Measurements from ENCODE around the gene GABRQ.

The GABRQ gene

DNA sequence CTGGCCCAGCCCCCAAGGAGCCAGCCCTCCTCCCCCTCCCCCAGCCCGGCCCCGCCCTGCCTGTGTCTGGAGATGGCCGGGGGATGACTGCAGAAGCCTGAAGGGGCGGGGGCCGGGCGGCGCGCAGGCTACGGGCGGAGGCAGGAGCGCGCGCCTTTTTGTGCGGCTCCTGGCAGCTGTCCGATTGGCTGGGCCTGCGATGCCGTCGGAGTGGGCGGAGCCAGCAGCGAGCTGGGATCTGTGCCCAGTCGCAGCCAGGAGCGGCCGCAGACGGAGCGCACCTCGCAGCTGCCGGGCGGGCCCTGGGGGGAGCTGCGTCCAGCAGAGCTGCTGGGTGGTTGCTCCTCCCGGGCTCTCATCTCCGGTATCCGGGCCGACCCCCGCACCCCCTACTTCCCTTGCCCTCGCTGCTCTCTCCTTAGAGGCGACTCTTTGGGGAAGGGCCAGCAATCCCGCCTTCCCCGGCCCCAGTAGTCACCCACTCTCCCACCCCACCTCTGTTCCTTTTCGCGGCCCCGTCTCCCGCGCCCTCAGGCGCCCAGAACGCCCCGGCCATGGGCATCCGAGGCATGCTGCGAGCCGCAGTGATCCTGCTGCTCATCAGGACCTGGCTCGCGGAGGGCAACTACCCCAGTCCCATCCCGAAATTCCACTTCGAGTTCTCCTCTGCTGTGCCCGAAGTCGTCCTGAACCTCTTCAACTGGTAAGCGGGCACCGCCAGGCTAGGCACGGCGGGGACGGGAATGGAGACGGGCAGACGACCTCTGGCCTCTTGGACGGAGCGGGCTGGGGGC lies at the start of gene GABRQ:
GABRQ (plus strand) TSS at position 247 of the 794 bp plus-strand sequence; CDS start at position 555, 308 bp downstream.
- DNase-seq, result peak; percentile 78

DNA sequence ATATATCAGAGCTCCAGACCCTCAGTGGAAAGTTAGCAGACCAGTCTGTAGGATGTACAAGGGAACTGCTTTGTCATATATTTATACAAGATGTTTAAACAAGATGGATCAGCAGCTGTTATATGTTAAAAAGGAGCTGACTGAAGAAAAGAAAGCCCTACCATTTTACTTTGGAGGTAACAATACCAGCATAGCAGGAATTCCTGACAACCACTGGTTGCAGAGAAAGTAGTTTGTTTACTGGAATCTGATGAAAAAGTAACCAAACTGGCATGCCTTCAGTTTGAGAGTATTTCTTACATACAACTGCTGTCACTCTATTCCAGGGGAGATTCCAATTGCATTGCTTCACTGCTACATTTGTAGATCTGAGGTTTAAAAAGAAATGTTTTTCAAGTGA lies 49.5 kb upstream of the GABRQ start:
- no peak for DNase-seq

DNA sequence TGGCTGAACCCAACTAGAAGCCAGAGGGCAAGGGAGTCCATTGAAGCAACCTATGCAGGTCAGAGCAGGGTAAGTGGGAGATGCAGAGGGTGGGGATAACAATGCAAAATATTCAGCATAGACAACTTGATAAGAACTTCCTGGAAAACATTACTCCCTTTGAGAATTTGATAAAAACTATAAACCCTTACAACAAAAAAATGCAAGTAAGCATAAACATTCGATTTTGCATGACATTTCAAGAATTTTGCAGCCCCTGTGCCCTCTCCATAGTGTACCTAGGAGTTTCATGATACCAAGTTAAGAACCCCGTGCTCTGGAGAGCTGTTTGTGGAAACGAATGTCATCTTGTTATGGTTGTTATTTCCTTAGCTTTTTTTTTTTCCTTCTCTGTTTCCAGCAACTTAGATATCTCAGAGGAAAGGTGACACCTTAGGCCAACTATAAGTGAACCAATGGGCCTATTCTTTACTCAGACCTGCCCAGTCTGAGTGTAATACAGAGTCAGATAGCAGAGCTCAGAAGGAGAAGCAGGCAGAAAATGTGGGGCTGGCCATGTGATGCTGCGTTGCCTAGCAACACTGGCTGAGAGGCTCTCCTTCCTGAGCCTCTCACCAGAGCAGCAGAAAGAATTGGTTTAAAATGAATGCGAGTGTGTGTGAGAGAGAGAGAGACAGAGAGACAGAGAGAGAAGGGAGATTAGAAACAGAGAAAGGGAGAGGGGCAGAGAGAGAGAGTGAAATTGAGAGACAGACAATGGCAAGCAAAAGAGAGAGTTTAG lies 36.7 kb upstream of the GABRQ start:
- no peak for DNase-seq

DNA sequence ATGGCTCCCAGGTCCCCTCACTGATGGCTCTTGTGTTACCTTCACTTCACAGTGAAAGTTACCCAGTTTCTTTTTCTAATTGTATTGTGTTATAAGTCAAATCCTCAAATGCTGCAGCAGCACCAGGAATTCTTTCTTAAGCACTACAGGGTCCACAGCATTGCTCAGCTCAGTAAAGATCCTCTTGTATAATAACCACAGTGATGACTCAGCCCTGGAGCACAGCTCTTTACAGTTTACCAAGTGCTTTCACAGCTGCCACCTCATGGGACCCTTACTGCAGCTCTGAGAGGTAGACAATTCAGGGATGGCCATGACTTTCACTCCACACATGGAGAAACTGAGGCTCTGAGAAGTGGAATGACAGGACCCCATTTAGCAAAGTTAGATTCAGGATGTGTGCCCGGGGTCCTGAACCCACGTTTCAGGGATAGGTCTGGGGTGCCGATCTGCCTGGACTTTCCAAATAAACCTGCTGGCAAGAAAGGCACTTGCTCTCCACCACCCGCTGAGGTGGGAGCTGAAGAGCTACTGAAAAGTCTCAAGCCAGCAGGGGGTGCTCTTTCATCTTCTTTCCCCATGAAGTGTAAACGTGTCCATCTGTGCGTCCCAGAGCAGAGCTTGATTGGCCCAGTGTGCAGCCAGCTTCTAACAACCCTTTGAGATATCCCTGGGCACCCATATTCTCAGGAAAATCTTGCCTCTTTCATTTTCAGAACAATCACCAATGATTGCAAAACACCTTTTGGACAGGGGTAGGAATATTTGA lies 35.7 kb upstream of the GABRQ start:
- DNase-seq, result no peak

DNA sequence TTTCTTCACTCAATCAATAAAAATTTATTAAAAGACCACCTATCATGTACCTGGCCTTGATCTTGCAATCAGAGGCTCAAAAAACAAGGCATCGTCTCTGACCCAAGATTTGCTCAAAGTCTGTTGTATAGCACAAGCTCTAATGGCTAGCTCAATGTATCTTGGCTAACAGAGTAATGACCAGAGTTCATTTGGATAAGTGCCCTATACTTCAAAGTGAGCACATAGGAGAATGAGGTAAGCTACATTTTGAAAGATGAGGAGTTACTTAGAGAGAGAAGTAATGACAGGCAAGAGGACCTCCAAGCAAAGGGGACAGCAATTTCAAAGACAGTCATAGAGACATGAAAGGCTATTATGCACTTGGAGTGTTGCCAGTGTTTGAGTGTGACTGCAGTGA lies 22.9 kb upstream of the GABRQ start:
- no peak for DNase-seq

DNA sequence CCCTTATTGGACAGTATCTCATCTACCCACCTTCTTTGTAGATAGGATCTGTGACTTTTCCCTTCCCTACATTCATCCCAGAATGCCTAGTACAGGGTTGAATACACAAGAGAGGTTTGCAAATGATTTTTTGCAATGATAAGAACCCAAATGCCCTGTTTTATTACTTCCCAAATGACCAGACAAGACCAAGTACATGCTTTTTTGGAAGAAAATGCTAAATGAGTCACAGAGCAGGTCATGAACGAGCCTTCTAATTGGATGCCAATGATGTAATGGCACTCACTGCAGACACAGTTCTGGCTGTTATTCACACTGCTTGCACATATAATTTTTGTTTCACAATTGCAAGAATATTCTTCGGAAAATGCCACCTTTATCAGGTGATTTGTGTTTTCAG lies 17.8 kb upstream of the GABRQ start:
- DNase-seq, result no peak

DNA sequence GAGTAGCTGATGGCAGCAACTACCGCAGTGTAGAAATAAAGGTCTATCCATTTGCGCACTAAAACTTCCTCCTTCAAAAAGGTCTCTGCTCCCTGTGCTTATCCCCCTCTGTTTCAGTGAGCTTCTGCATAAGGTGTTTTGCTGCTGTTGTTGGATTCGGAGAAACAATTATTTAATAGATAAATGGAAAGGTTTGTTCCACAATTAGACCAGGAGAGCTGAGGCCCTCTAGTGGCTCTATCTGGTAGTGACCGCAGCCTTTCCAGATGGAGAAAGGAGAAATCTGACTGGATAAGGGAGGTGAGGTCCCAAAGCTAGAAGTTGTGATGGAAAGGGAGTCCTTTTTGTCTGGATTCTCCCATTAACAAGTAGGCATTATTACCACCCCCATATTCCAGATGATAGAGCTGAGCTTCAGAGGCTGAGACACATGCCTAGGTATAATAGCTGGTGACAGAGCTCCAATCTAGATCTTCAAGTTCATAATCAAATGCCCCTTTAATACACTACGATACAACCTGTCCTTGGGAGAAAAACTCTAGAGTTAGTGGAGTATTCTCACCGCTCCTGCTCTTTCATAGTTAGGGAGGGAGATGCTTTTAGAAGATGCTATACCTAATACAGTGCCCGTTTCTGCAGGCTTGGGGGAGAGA lies 5.1 kb upstream of the GABRQ start:
- peak; percentile 75 for DNase-seq

DNA sequence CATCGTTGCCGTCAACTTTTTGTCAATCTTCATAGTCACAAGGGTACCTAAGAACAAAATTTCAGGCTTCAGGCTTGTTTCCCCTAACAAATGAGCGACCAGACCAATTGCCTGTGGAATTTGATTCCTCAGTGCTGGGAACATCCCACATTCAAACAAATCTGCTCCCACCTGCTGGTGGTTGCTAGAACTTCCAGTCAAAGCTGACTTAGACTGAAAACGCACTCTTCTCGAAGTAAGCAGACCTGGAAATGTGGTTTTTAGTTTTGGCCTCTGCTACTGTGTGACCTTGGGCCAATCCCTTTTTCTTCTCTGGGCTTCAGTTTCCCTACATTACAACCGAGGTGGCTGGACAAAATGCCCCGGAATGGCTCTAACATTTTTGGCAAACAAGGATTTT lies 1.8 kb upstream of the GABRQ start:
- peak; percentile 54 for DNase-seq

DNA sequence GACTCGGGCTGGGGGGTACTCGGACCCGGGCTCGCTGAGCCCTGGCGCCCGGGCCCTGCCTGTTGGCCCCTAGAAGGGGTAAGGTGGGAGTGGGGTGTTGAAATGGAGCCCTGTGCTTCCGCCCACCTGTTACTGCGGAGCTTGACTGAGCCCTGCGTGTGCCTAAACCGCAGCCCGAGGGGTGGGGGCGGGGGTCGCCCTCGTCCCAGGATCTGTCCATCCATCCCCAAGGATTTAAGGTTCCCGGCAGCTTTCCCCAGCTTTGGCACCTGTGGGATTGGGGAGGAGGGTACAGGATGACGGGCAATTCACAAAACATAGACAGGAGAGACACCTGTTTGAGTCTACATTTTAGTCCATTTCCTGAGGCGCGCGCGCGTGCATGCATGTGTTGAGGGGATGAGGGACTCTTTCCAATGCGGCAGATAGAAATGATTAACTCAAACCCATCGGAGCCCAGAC lies 779 bp downstream of the GABRQ start:
- no peak for DNase-seq

DNA sequence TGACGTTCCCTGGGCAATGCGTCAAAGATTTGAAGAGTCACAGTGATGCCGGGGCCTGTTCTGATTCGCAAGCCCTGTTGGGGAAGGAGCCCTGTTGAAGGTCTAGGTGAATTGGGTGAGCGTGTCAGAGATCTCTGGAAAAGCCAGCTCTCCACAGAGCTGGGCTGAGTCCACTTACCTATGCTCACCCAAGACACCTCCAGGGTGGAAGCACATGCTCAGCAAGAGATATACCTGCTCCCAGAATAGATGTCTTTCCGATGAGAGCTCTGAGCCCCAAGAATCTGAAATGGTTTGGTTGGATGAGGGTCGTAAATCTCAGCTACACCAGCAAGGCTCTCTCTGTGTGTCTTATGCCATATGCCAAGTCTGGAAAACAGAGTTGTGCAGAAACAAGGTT lies 1.7 kb downstream of the GABRQ start:
- DNase-seq, result no peak

DNA sequence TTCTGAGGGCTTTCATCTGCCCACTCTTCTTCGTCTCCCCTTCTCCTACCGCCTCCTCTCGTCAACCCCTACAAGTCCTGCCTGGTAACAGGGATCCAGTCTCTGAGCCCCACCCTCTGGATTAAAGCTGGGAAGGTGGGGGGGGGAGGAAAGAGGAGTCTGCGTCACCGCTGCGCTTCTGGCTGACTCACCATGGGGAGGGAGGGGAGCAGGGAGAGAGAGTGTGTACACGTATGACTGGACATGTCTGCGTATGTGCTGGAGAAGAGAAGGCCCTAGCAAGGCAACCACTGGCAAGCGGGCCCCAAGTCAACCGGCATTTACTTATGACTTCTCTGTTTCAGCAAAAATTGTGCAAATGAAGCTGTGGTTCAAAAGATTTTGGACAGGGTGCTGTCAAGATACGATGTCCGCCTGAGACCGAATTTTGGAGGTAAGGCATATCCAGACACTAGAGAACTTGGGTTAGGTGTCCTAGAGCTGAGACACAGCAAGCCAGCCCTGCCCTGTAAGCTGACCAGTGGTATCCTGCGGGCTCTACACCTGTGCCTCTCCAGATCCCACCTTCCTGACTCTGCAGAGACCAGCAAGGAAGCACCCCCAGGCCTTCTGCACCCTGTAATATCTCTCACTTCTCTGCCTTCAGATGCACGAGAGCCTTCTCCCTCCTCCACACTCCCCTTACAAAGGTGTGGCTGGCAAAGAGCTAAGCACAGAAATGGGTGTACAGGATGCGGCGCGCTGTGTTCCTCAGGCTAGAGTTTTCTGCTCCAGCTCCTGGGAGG lies 2.5 kb downstream of the GABRQ start:
- DNase-seq, result no peak

DNA sequence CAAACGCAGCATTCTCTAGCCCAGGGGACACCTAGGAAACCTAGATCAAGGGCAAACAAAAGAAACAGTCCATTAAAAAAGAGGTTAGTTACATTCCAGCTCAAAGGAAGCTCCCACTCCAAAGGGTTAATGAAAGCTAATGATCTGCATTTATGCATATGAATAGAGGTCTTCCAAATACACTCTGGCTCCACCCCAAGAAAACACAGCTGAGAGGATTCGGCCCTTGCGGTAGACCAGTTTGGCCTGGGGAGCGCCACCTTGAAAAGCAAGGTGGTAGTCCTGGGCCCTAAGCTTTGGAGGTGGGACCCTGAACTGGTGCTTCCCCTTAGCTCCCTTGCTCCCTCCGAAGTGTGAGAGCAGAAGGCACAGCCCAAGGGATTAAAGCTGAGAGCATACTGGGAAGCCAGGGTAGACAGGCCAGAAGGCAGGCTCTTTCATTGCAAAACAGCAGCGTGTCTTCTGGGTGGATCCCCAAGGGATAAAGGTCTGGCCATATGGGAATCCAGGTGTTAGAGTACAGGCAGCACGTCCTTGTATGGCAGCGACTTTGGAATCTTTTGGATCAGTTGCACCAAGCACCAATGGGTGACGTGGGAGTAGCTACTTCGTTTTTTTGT lies 3.7 kb downstream of the GABRQ start:
- DNase-seq, result no peak

DNA sequence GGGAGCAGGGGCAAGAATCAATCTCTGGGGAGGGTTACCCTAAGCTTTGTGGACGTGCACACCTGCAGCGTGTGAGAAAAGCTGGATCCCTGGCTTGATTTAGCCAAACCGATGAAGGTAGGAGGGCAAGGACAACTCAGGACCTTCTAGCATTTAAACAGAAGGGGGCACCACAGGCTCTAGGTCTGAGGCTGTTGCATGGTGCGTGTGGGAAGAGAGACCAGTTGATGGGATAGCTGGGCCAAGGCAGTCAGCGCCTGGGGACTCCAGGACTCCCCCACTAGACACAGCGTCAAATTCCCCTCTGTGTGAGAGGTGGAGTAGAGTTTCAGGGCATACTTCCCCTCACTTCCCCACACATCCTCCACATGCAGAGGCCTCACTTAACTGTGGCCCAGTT lies 4.3 kb downstream of the GABRQ start:
- DNase-seq, result no peak

DNA sequence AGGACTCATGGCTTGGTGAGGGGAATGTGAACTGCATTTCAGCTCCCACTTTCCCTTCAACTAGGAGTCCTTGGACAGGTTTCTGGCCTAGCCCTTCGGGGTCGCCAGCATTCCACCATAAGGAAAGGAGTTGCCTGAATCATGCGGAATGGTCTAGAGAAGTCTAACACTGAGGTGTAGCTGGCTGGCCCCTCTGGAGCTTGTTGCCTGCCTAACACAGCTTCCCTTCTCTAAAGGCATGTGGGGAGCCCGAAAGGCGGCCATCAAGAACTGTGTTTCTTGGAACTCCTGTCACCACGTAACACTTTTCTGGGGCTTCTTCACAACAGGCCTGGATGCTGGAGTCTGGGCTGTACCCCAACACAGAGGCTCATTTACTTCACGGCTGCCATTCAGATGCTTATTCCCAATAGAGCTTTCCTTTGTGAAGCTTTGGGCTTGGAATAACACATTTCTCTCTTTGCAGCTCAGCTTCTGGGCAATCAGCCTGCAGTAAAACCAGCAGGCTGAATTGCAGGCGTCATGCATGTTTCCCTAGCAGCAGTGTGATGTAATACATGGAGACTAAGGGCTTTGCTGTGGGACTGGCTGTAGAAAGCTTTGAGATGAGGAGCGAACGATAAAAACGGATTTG lies 5.4 kb downstream of the GABRQ start:
- no peak for DNase-seq

DNA sequence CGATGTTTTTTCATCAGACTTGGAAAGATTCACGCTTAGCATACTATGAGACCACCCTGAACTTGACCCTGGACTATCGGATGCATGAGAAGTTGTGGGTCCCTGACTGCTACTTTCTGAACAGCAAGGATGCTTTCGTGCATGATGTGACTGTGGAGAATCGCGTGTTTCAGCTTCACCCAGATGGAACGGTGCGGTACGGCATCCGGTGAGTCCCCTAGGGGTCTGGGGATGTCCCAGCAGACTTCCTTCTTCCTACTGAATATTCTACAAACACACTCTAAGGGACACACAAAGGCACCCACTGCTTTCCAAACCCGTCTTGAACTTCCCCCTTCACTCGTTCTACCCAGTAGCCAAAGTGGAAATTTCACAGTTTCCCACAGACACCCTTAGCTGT lies 9.3 kb downstream of the GABRQ start:
- no peak for DNase-seq

DNA sequence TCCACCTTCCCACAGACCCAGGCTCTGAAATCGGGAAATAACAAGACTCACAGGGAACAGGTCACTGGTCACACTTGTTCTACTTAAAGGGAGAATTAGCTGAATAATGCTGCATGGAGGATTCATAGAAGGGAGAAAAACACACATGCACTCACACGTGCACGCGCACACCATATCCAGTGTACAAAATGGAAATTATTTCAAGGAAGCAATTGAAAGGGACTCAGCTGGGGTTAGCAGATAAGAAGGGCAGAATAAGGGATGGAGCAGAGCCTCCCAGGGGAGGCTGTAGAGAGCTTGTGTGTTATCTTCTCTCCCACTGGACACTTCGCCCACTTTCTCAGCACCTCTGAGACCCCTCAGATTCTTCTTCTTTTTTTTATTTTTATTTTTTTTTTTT lies 10.3 kb downstream of the GABRQ start:
- DNase-seq, result no peak

DNA sequence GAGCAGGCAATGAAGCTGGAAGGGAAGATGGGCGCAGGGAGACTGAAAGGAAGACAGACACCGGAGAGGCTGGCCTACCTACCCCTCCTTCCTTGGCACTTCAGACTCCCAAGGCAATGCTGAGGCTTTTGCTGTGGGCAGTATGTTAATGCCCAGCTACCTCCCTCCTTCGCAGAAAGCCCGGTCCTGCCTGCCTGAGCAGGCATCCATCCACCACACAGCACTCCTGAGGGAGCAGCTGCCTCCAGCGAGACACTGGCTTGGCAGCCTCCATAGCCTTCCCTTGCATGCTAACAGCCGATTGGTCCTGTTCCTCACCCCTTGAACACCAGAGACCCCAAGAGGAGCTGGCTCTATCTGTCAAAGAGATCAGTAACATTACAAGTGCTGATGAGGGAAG lies 14.4 kb downstream of the GABRQ start:
- no peak for DNase-seq

DNA sequence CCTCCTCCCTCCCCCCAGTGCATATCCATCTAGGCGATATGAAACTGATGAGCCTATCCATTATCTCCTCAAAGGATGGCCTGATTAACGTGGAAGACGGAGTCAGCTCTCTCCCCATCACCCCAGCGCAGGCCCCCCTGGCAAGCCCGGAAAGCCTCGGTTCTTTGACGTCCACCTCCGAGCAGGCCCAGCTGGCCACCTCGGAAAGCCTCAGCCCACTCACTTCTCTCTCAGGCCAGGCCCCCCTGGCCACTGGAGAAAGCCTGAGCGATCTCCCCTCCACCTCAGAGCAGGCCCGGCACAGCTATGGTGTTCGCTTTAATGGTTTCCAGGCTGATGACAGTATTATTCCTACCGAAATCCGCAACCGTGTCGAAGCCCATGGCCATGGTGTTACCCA lies 14.8 kb downstream of the GABRQ start:
- DNase-seq, result no peak

DNA sequence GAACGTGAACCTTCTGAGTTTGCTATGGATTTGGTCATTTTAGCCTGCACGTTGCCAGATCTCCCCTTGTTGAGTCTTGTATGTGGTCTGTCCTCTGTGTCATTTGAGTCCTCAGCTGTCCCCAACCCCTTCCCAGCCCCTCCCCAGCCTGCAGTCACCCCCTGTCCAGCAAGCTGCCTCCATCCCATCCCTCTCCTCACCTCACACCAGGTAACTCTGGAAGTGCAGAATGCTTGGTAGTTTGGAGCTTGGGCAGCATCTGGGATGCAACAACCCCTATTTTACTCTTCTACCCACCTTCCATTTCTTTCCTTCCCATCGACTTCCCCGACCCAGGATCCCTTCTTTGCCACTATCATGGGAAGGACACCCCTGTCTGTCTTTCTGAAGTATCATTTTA lies 18.4 kb downstream of the GABRQ start:
- DNase-seq, result no peak

DNA sequence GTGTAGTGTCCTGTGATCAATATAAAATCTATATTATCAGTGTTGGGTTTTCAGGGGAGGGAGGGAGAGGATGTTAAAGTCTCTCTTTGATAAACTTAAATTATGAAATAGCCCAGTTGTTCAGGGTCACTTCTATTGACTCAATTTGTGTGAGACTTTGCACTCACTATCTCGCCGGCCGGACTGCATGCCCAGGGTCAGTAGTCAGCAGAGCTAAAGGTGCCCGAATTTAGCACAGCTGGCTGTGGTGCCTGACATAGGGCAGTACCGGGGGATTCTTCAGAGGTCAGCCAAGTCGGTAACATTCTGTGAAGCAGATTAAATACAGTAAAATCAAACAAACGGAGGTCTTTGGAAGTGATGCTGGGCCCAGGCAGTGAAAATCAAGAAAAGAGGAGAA lies 19.2 kb downstream of the GABRQ start:
- DNase-seq, result no peak

DNA sequence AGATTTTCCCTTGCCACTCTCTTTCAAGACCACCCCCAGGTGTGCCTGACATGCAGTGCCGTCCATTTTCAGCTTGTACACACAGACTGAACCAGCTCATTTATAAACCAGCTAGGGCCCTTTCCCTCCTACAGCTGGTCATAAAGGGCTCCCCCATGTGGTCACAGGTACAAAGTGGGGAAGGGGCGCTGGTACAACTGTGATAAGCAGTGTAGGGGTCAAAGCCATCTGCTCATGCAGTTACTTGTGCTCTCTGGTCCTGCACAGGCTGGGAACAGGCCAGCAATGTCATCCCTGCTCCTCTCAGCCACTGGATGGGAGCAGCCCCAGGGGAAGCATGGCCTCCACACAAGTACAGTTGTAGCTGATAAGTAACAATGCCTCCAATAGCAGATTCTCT lies 20.6 kb downstream of the GABRQ start:
- DNase-seq, result no peak

Measured in right forelimb (tissue), 1 donor.